Stomach (tissue), 9 donors: ENCODE measurements around the gene VAMP5. TPM values are rescaled to one million over a fixed set of nuclear protein-coding genes. Genes with fewer than 3 reads are reported as not detected.
A peak's percentile ranks its signal among the peaks of the same experiment; 100 is the strongest.

ENCODE experiments used
- DNase-seq, 2 donors: peaks; one replicate each; pipeline versions ENCODE4 v3.0.0 to v3.0.0-alpha.2; 2013 to 2019
- H3K27ac ChIP-seq, 5 donors: fragments of 200-600 bp in 4 of 5; sonication (generic) in 4 of 5; one replicate each; pipeline ENCODE4 v1.5.1; 2013 to 2019; ENCODE audit warnings: mild to moderate bottlenecking in 1 of 5, moderate library complexity in 1 of 5
- H3K27me3 ChIP-seq, 3 donors: fragments of 200-600 bp; sonication (generic); one replicate each; pipeline ENCODE4 v1.5.1; 2017 to 2019; ENCODE audit warnings: mixed run types in 1 of 3
- H3K36me3 ChIP-seq, 4 donors: fragments of 200-600 bp; sonication (generic); 1 replicate in 3 of 4; 2 replicates in 1 of 4; pipeline ENCODE4 v1.5.1; 2016 to 2019
- H3K4me1 ChIP-seq, 4 donors: fragments of 200-600 bp; sonication (generic); one replicate each; pipeline ENCODE4 v1.5.1; 2016 to 2019
- H3K4me3 ChIP-seq, 4 donors: fragments of 200-600 bp; sonication (generic) in 3 of 4; one replicate each; pipeline ENCODE4 v1.5.1; 2016 to 2019; ENCODE audit warnings: mild to moderate bottlenecking in 1 of 4
- H3K9me3 ChIP-seq, 4 donors: fragments of 200-600 bp; sonication (generic); one replicate each; pipeline ENCODE4 v1.5.1; 2016 to 2019
- CTCF ChIP-seq, 7 experiments: fragments of 450-650 bp in 4 of 7; fragments of 200-600 bp in 3 of 7; sonication (generic) in 3 of 7; IDR thresholded peaks; one replicate each; pipeline ENCODE4 v1.5.1; 2016 to 2019; ENCODE audit warnings: antibody characterized with exemption in 7 of 7, control low read depth in 2 of 7, mild to moderate bottlenecking in 1 of 7
- EP300 ChIP-seq: sonication (generic); formaldehyde crosslinking; IDR thresholded peaks from one replicate; pipeline ENCODE4 v1.6.1; 2017; ENCODE audit warnings: antibody characterized with exemption
- POLR2A ChIP-seq, 4 donors: fragments of 450-650 bp; IDR thresholded peaks; one replicate each; pipeline ENCODE4 v1.6.1; 2016; ENCODE audit warnings: antibody characterized with exemption in 4 of 4, control low read depth in 2 of 4, mild to moderate bottlenecking in 1 of 4, moderate library complexity in 1 of 4
- POLR2AphosphoS5 ChIP-seq, 3 donors: sonication (generic); formaldehyde crosslinking; IDR thresholded peaks; one replicate each; pipeline ENCODE4 v1.6.1; 2016; ENCODE audit warnings: antibody characterized with exemption in 3 of 3
- WGBS, 5 donors: extraction: QIAGEN DNeasy Blood & Tissue Kit in 3 of 5; methylation state at CpG; one replicate each; pipeline versions ENCODE4 v1.1.5 to v1.1.7; 2013 to 2018; 5-methylcytosine and 5-hydroxymethylcytosine counted together
- intact Hi-C: fragments of 100-400 bp; cut with DNase I; formaldehyde crosslinking; loops from one replicate; pipeline ENCODE4 v1.15.1; 2023; ENCODE audit warnings: low total_unique reads
- polyA plus RNA-seq, 3 donors: library from polyadenylated mRNA; stranded (reverse); fragments of 200-250 nt; gene quantifications; one replicate each; pipeline ENCODE4 v1.2.3, GENCODE V29; 2013
- total RNA-seq, 5 donors: library from RNA; depleted of rRNA; stranded (reverse); fragments of >200 nt; gene quantifications; one replicate each; pipeline versions ENCODE4 v1.1.0 to v1.2.3, GENCODE V29; 2014 to 2016
- donor health status: healthy with polysubstance abuse.
- donor health status: Bipolar disorder and iron deficiency.
- donor health status: healthy.

Gene VAMP5
- total and polyA plus RNA-seq, 8 donors: 7.7 to 95.1 (median 77.8) TPM

- H3K27ac ChIP-seq: peak overlapping the region in 3 of 5 donors; percentile 56 to 100 (median 99)
- intact Hi-C loops: no loop called here
- H3K27me3 ChIP-seq: no peaks in the 10 kb centered on the region
- H3K9me3 ChIP-seq: no peaks in the 10 kb centered on the region
- no peak for DNase-seq
- peaks cover 52 to 95% (median 82%) of the 10 kb centered on the region in 4 donors for H3K36me3 ChIP-seq
- peaks cover 25 to 91% (median 53%) of the 10 kb centered on the region in 4 donors for H3K4me1 ChIP-seq
- 70 to 95% (median 88%) methylated on average over 1 of the region's 1 CpG for WGBS, 5 donors
- H3K4me3 ChIP-seq: no peak overlapping the region
- no peak for TF ChIP-seq CTCF (IDR thresholded peaks at IDR 0.05)
- TF ChIP-seq POLR2AphosphoS5 (IDR thresholded peaks at IDR 0.05): no peak
- TF ChIP-seq EP300: no peak
- TF ChIP-seq POLR2A (IDR thresholded peaks at IDR 0.05): no peak
Observed at GRCh38 chr2:85547089-85547858, 37.0 kb upstream of the VAMP5 start.

- Histone ChIP-seq H3K27me3 (no peaks in the 10 kb centered on the region), H3K4me3 (no peak overlapping the region), H3K27ac (peak overlapping the region in 4 of 5 donors; percentile 24 to 100 (median 78)), H3K36me3 (peaks cover 44 to 95% (median 82%) of the 10 kb centered on the region in 4 donors), H3K4me1 (peaks cover 17 to 86% (median 48%) of the 10 kb centered on the region in 4 donors), H3K9me3 (no peaks in the 10 kb centered on the region)
- WGBS, 5 donors: 59 to 72% (median 65%) methylated on average over 6 of the region's 6 CpGs
- intact Hi-C loops: no loop called here
- TF ChIP-seq POLR2A (IDR thresholded peaks at IDR 0.05): no peak
- TF ChIP-seq CTCF (IDR thresholded peaks at IDR 0.05): no peak
- TF ChIP-seq POLR2AphosphoS5 (IDR thresholded peaks at IDR 0.05): peak in 2 of 3 donors; percentile 8 to 28
- no peak for DNase-seq
Observed at GRCh38 chr2:85547859-85548607, 36.2 kb upstream of the VAMP5 start.

- TF ChIP-seq POLR2A (IDR thresholded peaks at IDR 0.05) (no peak), POLR2AphosphoS5 (IDR thresholded peaks at IDR 0.05) (no peak), CTCF (IDR thresholded peaks at IDR 0.05) (no peak), EP300 (no peak)
- WGBS, 5 donors: 32 to 71% (median 52%) methylated on average over 2 of the region's 2 CpGs
- Histone ChIP-seq H3K27me3 (no peaks in the 10 kb centered on the region), H3K9me3 (no peaks in the 10 kb centered on the region), H3K4me1 (peaks cover 15 to 81% (median 43%) of the 10 kb centered on the region in 4 donors), H3K4me3 (no peak overlapping the region), H3K36me3 (peaks cover 39 to 95% (median 82%) of the 10 kb centered on the region in 4 donors), H3K27ac (peak overlapping the region in 3 of 5 donors; percentile 56 to 100 (median 99))
- intact Hi-C loops: no loop called here
- no peak for DNase-seq
Observed at GRCh38 chr2:85548608-85548900, 35.7 kb upstream of the VAMP5 start.

GRCh38 chr2:85549095-85549494 lies 35.1 kb upstream of the VAMP5 start:
- Histone ChIP-seq H3K4me3 (no peak overlapping the region), H3K27ac (peak overlapping the region; percentile 11 to 99 (median 56)), H3K36me3 (peaks cover 38 to 95% (median 82%) of the 10 kb centered on the region in 4 donors), H3K4me1 (peaks cover 14 to 75% (median 38%) of the 10 kb centered on the region in 4 donors), H3K27me3 (no peaks in the 10 kb centered on the region), H3K9me3 (no peaks in the 10 kb centered on the region)
- no peak for DNase-seq
- no peak for TF ChIP-seq CTCF (IDR thresholded peaks at IDR 0.05)
- no peak for TF ChIP-seq POLR2A (IDR thresholded peaks at IDR 0.05)
- no peak for TF ChIP-seq POLR2AphosphoS5 (IDR thresholded peaks at IDR 0.05)
- TF ChIP-seq EP300: no peak
- 64 to 87% (median 76%) methylated on average over 10 of the region's 10 CpGs for WGBS, 5 donors
- intact Hi-C loops: no loop called here
